K562 (cell line): Measurements from ENCODE around the gene SHISAL2A. TPM values are rescaled to one million over a fixed set of nuclear protein-coding genes. Genes with fewer than 3 reads are reported as not detected.
A peak's percentile ranks its signal among the peaks of the same experiment; 100 is the strongest.

ENCODE experiments used
- ATAC-seq: fragments of 200-7000 bp; cut with Tn5 transposase; 3 replicates; pipeline ENCODE4 v1.9.1; 2020; ENCODE audit warnings: moderate library complexity
- BruUV-seq: library from RNA; stranded (reverse); fragments of 400-500 nt; replicated peaks from 2 replicates; lab custom pipeline; 2021; lab: Mats Ljungman, UMichigan
- CTCF ChIA-PET: fragments of 300-600 bp; formaldehyde crosslinking; extraction: SDS; loops from one replicate; lab custom pipeline; 2021; ENCODE audit warnings: low intra/inter-chr PET ratio; lab: Yijun Ruan, JAX
- POLR2A ChIA-PET: fragments of 300-600, 350-650 bp; sonication (Branson Sonifier 250); formaldehyde crosslinking; extraction: SDS; loops from one replicate; lab custom pipeline; 2021; ENCODE audit warnings: antibody characterized with exemption, inconsistent platforms; lab: Yijun Ruan, JAX
- DNase-seq, 4 experiments: peaks; one replicate each; pipeline versions ENCODE4 v3.0.0 to v3.0.0-alpha.2; 2011 to 2018; ENCODE audit warnings: low spot score in 3 of 4, mixed read lengths in 3 of 4; ENCODE audit errors: extremely low read depth in 1 of 4
- FAIRE-seq: peaks from 2 replicates; lab custom pipeline; 2011; peaks lifted over from hg19 to GRCh38; lab: Jason Lieb, UNC
- H2AFZ ChIP-seq: 2 replicates; pipeline ENCODE4 v1.6.0; 2011; ENCODE audit warnings: low read depth, low read length, control low read depth, inconsistent platforms
- H3K27ac ChIP-seq: fragments of 200-600 bp; 3 replicates; pipeline ENCODE4 v1.8.0; 2011; ENCODE audit warnings: low read depth, mild to moderate bottlenecking, control low read depth, inconsistent platforms, low read length, moderate library complexity, mixed read lengths; ENCODE audit errors: extremely low read depth
- H3K27me3 ChIP-seq, 2 experiments: fragments of 300-600 bp in 1 of 2; 2 replicates in 1 of 2; 3 replicates in 1 of 2; pipeline versions ENCODE4 v1.6.0 to v1.8.0; 2011; ENCODE audit warnings: inconsistent platforms in 2 of 2, low read length in 2 of 2, mild to moderate bottlenecking in 1 of 2, mixed read lengths in 1 of 2, moderate library complexity in 1 of 2; ENCODE audit not compliant: control insufficient read depth in 2 of 2, insufficient read depth in 2 of 2
- H3K36me3 ChIP-seq: fragments of 300-600 bp; 3 replicates; pipeline ENCODE4 v1.8.0; 2011; ENCODE audit warnings: mild to moderate bottlenecking, low read length, inconsistent platforms; ENCODE audit not compliant: control insufficient read depth, insufficient read depth
- H3K4me1 ChIP-seq, 2 experiments: fragments of 200-600 bp in 1 of 2; replicated peaks in 1 of 2; 2 replicates in 1 of 2; 3 replicates in 1 of 2; pipeline versions ENCODE4 v1.5.1 to v1.8.0; 2011; ENCODE audit warnings: inconsistent platforms in 2 of 2, low read length in 2 of 2, mild to moderate bottlenecking in 1 of 2, mixed read lengths in 1 of 2, moderate library complexity in 1 of 2; ENCODE audit not compliant: control insufficient read depth in 2 of 2, insufficient read depth in 2 of 2
- H3K4me2 ChIP-seq: 2 replicates; pipeline ENCODE4 v1.6.1; 2011; ENCODE audit warnings: low read length, control low read depth, inconsistent platforms, mixed read lengths; ENCODE audit not compliant: insufficient read depth
- H3K4me3 ChIP-seq: fragments of 200-600 bp; sonication (generic), shearing (Covaris generic); 2 replicates; pipeline ENCODE4 v1.5.1; 2016; ENCODE audit warnings: control low read depth, inconsistent platforms
- H3K79me2 ChIP-seq: fragments of 200-600 bp; 3 replicates; pipeline ENCODE4 v1.8.0; 2011; ENCODE audit warnings: low read length, inconsistent platforms; ENCODE audit not compliant: control insufficient read depth, insufficient read depth
- H3K9ac ChIP-seq, 2 experiments: 2 replicates each; pipeline versions ENCODE4 v1.6.0 to v1.6.1; 2011; ENCODE audit warnings: low read depth in 2 of 2, low read length in 2 of 2, control low read depth in 1 of 2, inconsistent platforms in 1 of 2, mild to moderate bottlenecking in 1 of 2, mixed read lengths in 1 of 2; ENCODE audit not compliant: insufficient read depth in 1 of 2
- H3K9me1 ChIP-seq: one replicate; pipeline ENCODE4 v1.6.0; 2011; ENCODE audit warnings: inconsistent platforms, mild to moderate bottlenecking, low read length, moderate library complexity; ENCODE audit not compliant: control insufficient read depth, insufficient read depth
- H3K9me3 ChIP-seq: replicated peaks from 2 replicates; pipeline ENCODE4 v1.5.1; 2011; ENCODE audit warnings: low read depth, low read length, inconsistent platforms; ENCODE audit not compliant: control insufficient read depth, insufficient read depth
- H4K20me1 ChIP-seq: replicated peaks from 2 replicates; pipeline ENCODE4 v1.6.1; 2011; ENCODE audit warnings: low read length, inconsistent platforms, mixed read lengths; ENCODE audit not compliant: control insufficient read depth, insufficient read depth
- ATF1 ChIP-seq, 2 experiments: fragments of 450-650 bp in 1 of 2; IDR thresholded peaks; 2 replicates each; pipeline ENCODE4 v1.6.1; 2016; ENCODE audit warnings: missing compliant biosample characterization in 1 of 2, missing genetic modification characterization in 1 of 2
- BCOR ChIP-seq: fragments of 450-650 bp; IDR thresholded peaks from 2 replicates; pipeline ENCODE4 v1.6.1; 2016
- DNMT1 ChIP-seq: fragments of 450-650 bp; IDR thresholded peaks from 2 replicates; pipeline ENCODE4 v1.6.1; 2016; ENCODE audit warnings: antibody characterized with exemption, mild to moderate bottlenecking
- GTF2E2 ChIP-seq: fragments of 200-800 bp; sonication (Bioruptor generic); IDR thresholded peaks from 2 replicates; pipeline ENCODE4 v1.6.1; 2016; ENCODE audit warnings: missing genetic modification characterization, missing compliant biosample characterization
- JUNB ChIP-seq: fragments of 450-650 bp; formaldehyde crosslinking; conservative IDR thresholded peaks from 2 replicates; pipeline ENCODE4 v1.4.0; 2020; ENCODE audit warnings: mild to moderate bottlenecking
- KDM1A ChIP-seq, 2 experiments: fragments of 450-650 bp; IDR thresholded peaks; 2 replicates each; pipeline ENCODE4 v1.6.1; 2016; ENCODE audit warnings: mild to moderate bottlenecking in 2 of 2
- NR2F6 ChIP-seq: fragments of 450-650 bp; formaldehyde crosslinking; IDR thresholded peaks from 2 replicates; pipeline ENCODE4 v1.4.0; 2020; ENCODE audit warnings: mild to moderate bottlenecking
- PYGO2 ChIP-seq: fragments of 450-650 bp; IDR thresholded peaks from 2 replicates; pipeline ENCODE4 v1.6.1; 2016; ENCODE audit warnings: mild to moderate bottlenecking, missing genetic modification characterization, moderate library complexity, missing compliant biosample characterization
- RHOXF2B ChIP-seq: fragments of 250-450 bp; sonication (Bioruptor Pico); conservative IDR thresholded peaks from 2 replicates; pipeline ENCODE4 v1.5.1; 2021
- TARDBP ChIP-seq: fragments of 450-650 bp; IDR thresholded peaks from 2 replicates; pipeline ENCODE4 v1.6.1; 2016
- ZNF146 ChIP-seq: IDR thresholded peaks from one replicate; pipeline ENCODE4 v1.6.1; 2018; ENCODE audit warnings: missing compliant biosample characterization; ENCODE audit not compliant: unreplicated experiment
- ZNF511 ChIP-seq: sonication (generic); formaldehyde crosslinking; IDR thresholded peaks from 2 replicates; pipeline ENCODE4 v1.8.0; 2022; ENCODE audit warnings: mild to moderate bottlenecking, missing genetic modification reagents
- WGBS: fragments of 100-300 bp; shearing (Covaris generic); methylation state at CpG from one replicate; pipeline ENCODE4 v1.1.6; 2016; ENCODE audit warnings: low coverage, mixed read lengths; ENCODE audit not compliant: insufficient coverage; ENCODE audit errors: missing lambda C conversion rate; 5-methylcytosine and 5-hydroxymethylcytosine counted together
- in situ Hi-C: fragments of 300-500 bp; cut with MboI; formaldehyde crosslinking; loops from 4 replicates; pipeline ENCODE4 v1.15.0; 2018; ENCODE audit warnings: inconsistent platforms, mixed read lengths
- intact Hi-C: fragments of 100-400 bp; cut with micrococcal nuclease; formaldehyde crosslinking; loops from 2 replicates; pipeline ENCODE4 v1.14.2; 2022
- polyA plus RNA-seq, 8 experiments: library from polyadenylated mRNA; depleted of rRNA in 4 of 8; stranded (reverse) in 5 of 8; unstranded in 3 of 8; fragments of >200 nt; fragmentation: Nextera tagmentation in 2 of 8; fragmentation: Illumina TruSeq in 1 of 8; extraction: Ambion mirVana in 2 of 8; extraction: Trizol in 1 of 8; gene quantifications; 2 replicates each; pipeline versions ENCODE4 v1.2.1 to v1.2.3, GENCODE V29; 2011 to 2014; ENCODE audit warnings: inconsistent platforms in 1 of 8, missing spikeins in 1 of 8
- total RNA-seq, 7 experiments: library from RNA; depleted of rRNA in 6 of 7; stranded (reverse); fragments of >200 nt in 6 of 7; fragmentation: Illumina TruSeq in 2 of 7; extraction: Trizol in 2 of 7; gene quantifications; 2 replicates each; pipeline versions ENCODE4 v1.2.1 to v1.2.3, GENCODE V29; 2011 to 2021; ENCODE audit warnings: low replicate concordance in 1 of 7
- TF ChIP-seq, protein P1 (sequence below): fragments of 250-450 bp; sonication (Bioruptor Pico); IDR thresholded peaks from 2 replicates; pipeline ENCODE4 v1.5.0; 2021
- TF ChIP-seq, protein P2 (sequence below): fragments of 450-650 bp; IDR thresholded peaks from 2 replicates; pipeline ENCODE4 v1.6.1; 2014; ENCODE audit warnings: low read depth, mild to moderate bottlenecking, moderate library complexity, borderline replicate concordance

The SHISAL2A gene
- total and polyA plus RNA-seq, 9 of the 15 experiments (the other 6 are each of a cell fraction or from before 2014, with no cell fraction given) = 0.11 TPM; not detected in 8

GRCh38 chr1:52597912-52598311 lies 35.1 kb upstream of the SHISAL2A start (continued):
- TF ChIP-seq JUNB (CRISPR knock-in tag) (no peak), GTF2E2 (tag) (no peak), NR2F6 (no peak)
- TF ChIP-seq, protein P1, sequence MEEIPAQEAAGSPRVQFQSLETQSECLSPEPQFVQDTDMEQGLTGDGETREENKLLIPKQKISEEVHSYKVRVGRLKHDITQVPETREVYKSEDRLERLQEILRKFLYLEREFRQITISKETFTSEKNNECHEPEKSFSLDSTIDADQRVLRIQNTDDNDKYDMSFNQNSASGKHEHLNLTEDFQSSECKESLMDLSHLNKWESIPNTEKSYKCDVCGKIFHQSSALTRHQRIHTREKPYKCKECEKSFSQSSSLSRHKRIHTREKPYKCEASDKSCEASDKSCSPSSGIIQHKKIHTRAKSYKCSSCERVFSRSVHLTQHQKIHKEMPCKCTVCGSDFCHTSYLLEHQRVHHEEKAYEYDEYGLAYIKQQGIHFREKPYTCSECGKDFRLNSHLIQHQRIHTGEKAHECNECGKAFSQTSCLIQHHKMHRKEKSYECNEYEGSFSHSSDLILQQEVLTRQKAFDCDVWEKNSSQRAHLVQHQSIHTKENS = no peak
- TF ChIP-seq, all 486 proteins: peak for 0

DNA sequence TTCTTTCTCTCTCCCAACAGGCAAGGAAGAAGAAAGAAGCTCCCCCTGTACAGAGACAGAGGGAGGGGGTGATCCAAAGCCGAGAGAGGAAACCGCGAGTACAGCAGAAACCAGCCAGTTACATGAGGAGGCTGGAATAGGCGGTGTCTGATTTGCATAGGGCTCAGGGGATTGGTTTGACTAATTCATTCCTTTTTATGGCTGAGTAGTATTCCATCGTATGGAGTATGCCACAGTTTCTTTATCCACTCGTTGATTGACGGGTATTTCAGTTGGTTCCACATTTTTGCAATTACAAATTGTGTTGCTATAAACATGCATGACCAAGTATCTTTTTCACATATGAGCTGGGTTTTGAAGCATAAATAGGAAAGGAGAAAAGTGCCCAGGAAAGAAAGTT lies 34.2 kb upstream of the SHISAL2A start:
- CTCF ChIA-PET = no interaction called here
- H3K4me3 ChIP-seq = no peak overlapping the region
- DNase-seq (no peak), FAIRE-seq (no peak), ATAC-seq (peak; percentile 62)
- H2AFZ ChIP-seq = no peak overlapping the region
- H3K9ac ChIP-seq = no peak overlapping the region
- H4K20me1 ChIP-seq = no peaks in the 10 kb centered on the region
- H3K79me2 ChIP-seq = no peaks in the 10 kb centered on the region
- no peaks in the 10 kb centered on the region for H3K9me3 ChIP-seq
- POLR2A ChIA-PET = interaction anchor here (0.6 to 1.0 kb wide), 2 partner anchors 12 to 16 kb away, joined by 4 to 5 read pairs; no protein-coding TSS in a partner anchor
- H3K4me2 ChIP-seq = no peak overlapping the region
- H3K27me3 ChIP-seq = no peaks in the 10 kb centered on the region
- no peaks in the 10 kb centered on the region for H3K9me1 ChIP-seq
- in situ Hi-C loops (no loop called here), intact Hi-C loops (no loop called here)
- H3K4me1 ChIP-seq = no peaks in the 10 kb centered on the region; a peak in 1 of 5 replicates
- no peak overlapping the region for H3K27ac ChIP-seq
- WGBS = 25% methylated on average over 7 of the region's 7 CpGs
- H3K36me3 ChIP-seq = no peaks in the 10 kb centered on the region
- BruUV-seq = no TSS peak
- no peak for TF ChIP-seq ZNF511 (CRISPR knock-in tag)
- TF ChIP-seq RHOXF2B (CRISPR knock-in tag) = no peak
- peak; percentile 25; the same call in 1 of the 2 replicates for TF ChIP-seq BCOR
- no peak for TF ChIP-seq ATF1 (CRISPR knock-in tag; IDR thresholded peaks at IDR 0.05)
- 0 out of 2 replicates have a peak, but pooled peaks have one; percentile 14 for TF ChIP-seq ATF1 (tag; IDR thresholded peaks at IDR 0.05)
- TF ChIP-seq, protein P2, sequence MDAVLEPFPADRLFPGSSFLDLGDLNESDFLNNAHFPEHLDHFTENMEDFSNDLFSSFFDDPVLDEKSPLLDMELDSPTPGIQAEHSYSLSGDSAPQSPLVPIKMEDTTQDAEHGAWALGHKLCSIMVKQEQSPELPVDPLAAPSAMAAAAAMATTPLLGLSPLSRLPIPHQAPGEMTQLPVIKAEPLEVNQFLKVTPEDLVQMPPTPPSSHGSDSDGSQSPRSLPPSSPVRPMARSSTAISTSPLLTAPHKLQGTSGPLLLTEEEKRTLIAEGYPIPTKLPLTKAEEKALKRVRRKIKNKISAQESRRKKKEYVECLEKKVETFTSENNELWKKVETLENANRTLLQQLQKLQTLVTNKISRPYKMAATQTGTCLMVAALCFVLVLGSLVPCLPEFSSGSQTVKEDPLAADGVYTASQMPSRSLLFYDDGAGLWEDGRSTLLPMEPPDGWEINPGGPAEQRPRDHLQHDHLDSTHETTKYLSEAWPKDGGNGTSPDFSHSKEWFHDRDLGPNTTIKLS = no peak
- TF ChIP-seq TARDBP = no peak
- TF ChIP-seq PYGO2 (tag) = no peak
- peak; percentile 8 to 42; a peak in 1 of 4 replicates for TF ChIP-seq KDM1A (IDR thresholded peaks at IDR 0.05)
- peak; percentile 93 for TF ChIP-seq ZNF146 (CRISPR knock-in tag)
- TF ChIP-seq DNMT1 = no peak
